HT-29 (cell line): ENCODE data around the gene P4HB. TPM values are rescaled to one million over a fixed set of nuclear protein-coding genes. Genes with fewer than 3 reads are reported as not detected.
"Not testable (repeated sequence)": the region's sequence is repeated elsewhere in the genome, so short reads cannot be mapped to it uniquely, and the experiment has no call there.

Source experiments
- DNase-seq: peaks from one replicate; pipeline ENCODE4 v3.0.0-alpha.2; 2015; ENCODE audit warnings: low spot score
- total RNA-seq: library from RNA; depleted of rRNA; stranded (reverse); fragments of >200 nt; shearing (Covaris generic); gene quantifications from 2 replicates; pipeline ENCODE4 v1.2.3, GENCODE V29; 2014

Gene P4HB
- total RNA-seq, 1 experiment from 2014 or later = 1,172 TPM

- no peak for DNase-seq
Observed at GRCh38 chr17:81846743-81847689, 13.3 kb downstream of the P4HB start.

GRCh38 chr17:81845881-81846742, 14.2 kb downstream of the P4HB start:
- DNase-seq = no peak

- DNase-seq = no peak
Observed at GRCh38 chr17:81845361-81845760, 15.0 kb downstream of the P4HB start.

GRCh38 chr17:81844887-81845286, 15.4 kb downstream of the P4HB start:
- no peak for DNase-seq

- no peak for DNase-seq
Observed at GRCh38 chr17:81844327-81844851, 15.9 kb downstream of the P4HB start.

- DNase-seq = no peak
Observed at GRCh38 chr17:81843713-81844326, 16.5 kb downstream of the P4HB start.

GRCh38 chr17:81842725-81843504, 17.4 kb downstream of the P4HB start:
- DNase-seq = no peak

GRCh38 chr17:81842378-81842724, 18.0 kb downstream of the P4HB start:
- DNase-seq = no peak

GRCh38 chr17:81841866-81842265, 18.5 kb downstream of the P4HB start:
- no peak for DNase-seq

GRCh38 chr17:81840826-81841778, 19.2 kb downstream of the P4HB start:
- DNase-seq = no peak

GRCh38 chr17:81840059-81840458, 20.3 kb downstream of the P4HB start:
- not testable (repeated sequence) for DNase-seq

- DNase-seq = no peak
Observed at GRCh38 chr17:81839301-81839700, 21.0 kb downstream of the P4HB start.

GRCh38 chr17:81838753-81839255, 21.5 kb downstream of the P4HB start:
- DNase-seq = no peak

- DNase-seq = no peak
Observed at GRCh38 chr17:81837641-81838040, 22.7 kb downstream of the P4HB start.

- no peak for DNase-seq
Observed at GRCh38 chr17:81834831-81835267, 25.5 kb downstream of the P4HB start, which contains the start of gene PPP1R27. PPP1R27 (minus strand) TSS chr17:81835050; CDS start chr17:81834953, 97 bp downstream.

GRCh38 chr17:81833921-81834830, 26.2 kb downstream of the P4HB start:
- no peak for DNase-seq

- peak; percentile 93 for DNase-seq
Observed at GRCh38 chr17:81833160-81833920, 27.0 kb downstream of the P4HB start, which contains the start of gene MCRIP1. MCRIP1 (minus strand) TSS chr17:81833291; CDS start chr17:81824506, 8,785 bp downstream.
